Measurements from ENCODE around the gene ALDOA.
"Not testable (repeated sequence)": the region's sequence is repeated elsewhere in the genome, so short reads cannot be mapped to it uniquely, and the experiment has no call there.

The ALDOA gene

GRCh38 chr16:30065102-30065942 is at the start of gene ALDOA:
ALDOA (plus strand) TSS chr16:30065760; CDS start chr16:30066898, 1,138 bp downstream.
- DNase-seq (ENCODE audit: low spot score), result peak; percentile 97

- DNase-seq (ENCODE audit: low spot score), result no peak
Observed at GRCh38 chr16:30016555-30017276, 48.8 kb upstream of the ALDOA start.

GRCh38 chr16:30017277-30017656 is 48.3 kb upstream of the ALDOA start:
- DNase-seq (ENCODE audit: low spot score), result no peak

- not testable (repeated sequence) for DNase-seq (ENCODE audit: low spot score)
Observed at GRCh38 chr16:30017937-30018336, 47.6 kb upstream of the ALDOA start.

- DNase-seq (ENCODE audit: low spot score), result no peak
Observed at GRCh38 chr16:30018731-30019158, 46.8 kb upstream of the ALDOA start.

GRCh38 chr16:30022887-30023286 is 42.7 kb upstream of the ALDOA start, which contains the start of gene C16orf92:
C16orf92 (plus strand) TSS chr16:30023198; CDS start chr16:30023341, 143 bp downstream.
- no peak for DNase-seq (ENCODE audit: low spot score)

- no peak for DNase-seq (ENCODE audit: low spot score)
Observed at GRCh38 chr16:30023586-30023985, 42.0 kb upstream of the ALDOA start.

- no peak for DNase-seq (ENCODE audit: low spot score)
Observed at GRCh38 chr16:30024451-30024850, 41.1 kb upstream of the ALDOA start.

- DNase-seq (ENCODE audit: low spot score), result no peak
Observed at GRCh38 chr16:30025156-30025555, 40.4 kb upstream of the ALDOA start.

- DNase-seq (ENCODE audit: low spot score), result no peak
Observed at GRCh38 chr16:30025574-30025973, 40.0 kb upstream of the ALDOA start.

- DNase-seq (ENCODE audit: low spot score), result no peak
Observed at GRCh38 chr16:30026449-30026848, 39.1 kb upstream of the ALDOA start.

GRCh38 chr16:30027588-30028437 is 37.7 kb upstream of the ALDOA start:
- no peak for DNase-seq (ENCODE audit: low spot score)

- DNase-seq (ENCODE audit: low spot score), result peak; percentile 33
Observed at GRCh38 chr16:30028438-30029076, 37.0 kb upstream of the ALDOA start.

- DNase-seq (ENCODE audit: low spot score), result no peak
Observed at GRCh38 chr16:30030011-30030685, 35.4 kb upstream of the ALDOA start.

GRCh38 chr16:30030841-30031413 is 34.6 kb upstream of the ALDOA start, which contains the start of gene TLCD3B:
TLCD3B (minus strand) TSS chr16:30031271; CDS start chr16:30030527, 744 bp downstream.
- DNase-seq (ENCODE audit: low spot score), result peak; percentile 42

GRCh38 chr16:30031477-30031918 is 34.1 kb upstream of the ALDOA start:
- DNase-seq (ENCODE audit: low spot score), result no peak

GRCh38 chr16:30032083-30032819 is 33.3 kb upstream of the ALDOA start:
- peak; percentile 79 for DNase-seq (ENCODE audit: low spot score)

GRCh38 chr16:30033270-30033669 is 32.3 kb upstream of the ALDOA start:
- no peak for DNase-seq (ENCODE audit: low spot score)

- no peak for DNase-seq (ENCODE audit: low spot score)
Observed at GRCh38 chr16:30040221-30040620, 25.3 kb upstream of the ALDOA start.

GRCh38 chr16:30040690-30041089 is 24.9 kb upstream of the ALDOA start:
- not testable (repeated sequence) for DNase-seq (ENCODE audit: low spot score)
